Osteoblast (primary cell): ENCODE results near the gene TMEM147. TPM values are rescaled to one million over a fixed set of nuclear protein-coding genes. Genes with fewer than 3 reads are reported as not detected.

Experiments
- DNase-seq: peaks from one replicate; pipeline ENCODE4 v3.0.0; 2011; ENCODE audit warnings: low spot score, mixed read lengths; ENCODE audit not compliant: insufficient read length; ENCODE audit errors: missing footprints
- H2AFZ ChIP-seq: 2 replicates; pipeline ENCODE4 v1.6.0; 2011; ENCODE audit warnings: mild to moderate bottlenecking, low read length
- H3K27ac ChIP-seq: 2 replicates; pipeline ENCODE4 v1.5.1; 2011; ENCODE audit warnings: mild to moderate bottlenecking, low read depth, low read length, moderate library complexity
- H3K27me3 ChIP-seq: 2 replicates; pipeline ENCODE4 v1.6.0; 2012; ENCODE audit warnings: mild to moderate bottlenecking, control low read depth, inconsistent platforms, low read length, moderate library complexity; ENCODE audit not compliant: insufficient read depth
- H3K36me3 ChIP-seq: 2 replicates; pipeline ENCODE4 v1.5.1; 2011; ENCODE audit warnings: mild to moderate bottlenecking, low read length, control low read depth, moderate library complexity; ENCODE audit not compliant: insufficient read depth
- H3K4me1 ChIP-seq: 2 replicates; pipeline ENCODE4 v1.5.1; 2011; ENCODE audit warnings: mild to moderate bottlenecking, low read length, control low read depth, moderate library complexity; ENCODE audit not compliant: insufficient read depth
- H3K4me2 ChIP-seq: 2 replicates; pipeline ENCODE4 v1.6.0; 2011; ENCODE audit warnings: mild to moderate bottlenecking, low read length; ENCODE audit not compliant: insufficient read depth
- H3K4me3 ChIP-seq: fragments of 200-600 bp; sonication (generic); 3 replicates; pipeline ENCODE4 v1.5.1; 2012; ENCODE audit warnings: mild to moderate bottlenecking, low read length, inconsistent platforms; ENCODE audit not compliant: insufficient read depth
- H3K79me2 ChIP-seq: 2 replicates; pipeline ENCODE4 v1.6.0; 2012; ENCODE audit warnings: mild to moderate bottlenecking, low read length, control low read depth, inconsistent platforms; ENCODE audit not compliant: insufficient read depth
- H3K9me3 ChIP-seq: 2 replicates; pipeline ENCODE4 v1.5.1; 2011; ENCODE audit warnings: low read depth, low read length, control low read depth
- H4K20me1 ChIP-seq: 2 replicates; pipeline ENCODE4 v1.6.0; 2012; ENCODE audit warnings: mild to moderate bottlenecking, low read length, control low read depth; ENCODE audit not compliant: insufficient read depth
- total RNA-seq: library from RNA; depleted of rRNA; stranded (reverse); fragments of >200 nt; gene quantifications from 2 replicates; pipeline ENCODE4 v1.2.3, GENCODE V29; 2012
- TF ChIP-seq, protein P1 (sequence below): IDR thresholded peaks from 2 replicates; pipeline ENCODE4 v1.5.1; 2011; ENCODE audit warnings: mild to moderate bottlenecking, low read depth, low read length, moderate library complexity; ENCODE audit errors: extremely low read depth

TMEM147 gene
- total RNA-seq, 1 donor, result 98.8 TPM

GRCh38 chr19:35556025-35556590 lies 10.7 kb downstream of the TMEM147 start:
- H3K4me3 ChIP-seq, result no peak overlapping the region
- H3K4me2 ChIP-seq, result no peak overlapping the region
- H3K36me3 ChIP-seq, result no peaks in the 10 kb centered on the region
- no peak overlapping the region for H3K27ac ChIP-seq
- H3K79me2 ChIP-seq, result no peaks in the 10 kb centered on the region
- DNase-seq, result peak; percentile 38
- no peak overlapping the region for H2AFZ ChIP-seq
- TF ChIP-seq, protein P1, sequence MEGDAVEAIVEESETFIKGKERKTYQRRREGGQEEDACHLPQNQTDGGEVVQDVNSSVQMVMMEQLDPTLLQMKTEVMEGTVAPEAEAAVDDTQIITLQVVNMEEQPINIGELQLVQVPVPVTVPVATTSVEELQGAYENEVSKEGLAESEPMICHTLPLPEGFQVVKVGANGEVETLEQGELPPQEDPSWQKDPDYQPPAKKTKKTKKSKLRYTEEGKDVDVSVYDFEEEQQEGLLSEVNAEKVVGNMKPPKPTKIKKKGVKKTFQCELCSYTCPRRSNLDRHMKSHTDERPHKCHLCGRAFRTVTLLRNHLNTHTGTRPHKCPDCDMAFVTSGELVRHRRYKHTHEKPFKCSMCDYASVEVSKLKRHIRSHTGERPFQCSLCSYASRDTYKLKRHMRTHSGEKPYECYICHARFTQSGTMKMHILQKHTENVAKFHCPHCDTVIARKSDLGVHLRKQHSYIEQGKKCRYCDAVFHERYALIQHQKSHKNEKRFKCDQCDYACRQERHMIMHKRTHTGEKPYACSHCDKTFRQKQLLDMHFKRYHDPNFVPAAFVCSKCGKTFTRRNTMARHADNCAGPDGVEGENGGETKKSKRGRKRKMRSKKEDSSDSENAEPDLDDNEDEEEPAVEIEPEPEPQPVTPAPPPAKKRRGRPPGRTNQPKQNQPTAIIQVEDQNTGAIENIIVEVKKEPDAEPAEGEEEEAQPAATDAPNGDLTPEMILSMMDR, result no peak
- H3K9me3 ChIP-seq, result no peaks in the 10 kb centered on the region
- H3K27me3 ChIP-seq, result peaks cover 15% of the 10 kb centered on the region
- H3K4me1 ChIP-seq, result no peaks in the 10 kb centered on the region
- H4K20me1 ChIP-seq, result no peaks in the 10 kb centered on the region

DNA sequence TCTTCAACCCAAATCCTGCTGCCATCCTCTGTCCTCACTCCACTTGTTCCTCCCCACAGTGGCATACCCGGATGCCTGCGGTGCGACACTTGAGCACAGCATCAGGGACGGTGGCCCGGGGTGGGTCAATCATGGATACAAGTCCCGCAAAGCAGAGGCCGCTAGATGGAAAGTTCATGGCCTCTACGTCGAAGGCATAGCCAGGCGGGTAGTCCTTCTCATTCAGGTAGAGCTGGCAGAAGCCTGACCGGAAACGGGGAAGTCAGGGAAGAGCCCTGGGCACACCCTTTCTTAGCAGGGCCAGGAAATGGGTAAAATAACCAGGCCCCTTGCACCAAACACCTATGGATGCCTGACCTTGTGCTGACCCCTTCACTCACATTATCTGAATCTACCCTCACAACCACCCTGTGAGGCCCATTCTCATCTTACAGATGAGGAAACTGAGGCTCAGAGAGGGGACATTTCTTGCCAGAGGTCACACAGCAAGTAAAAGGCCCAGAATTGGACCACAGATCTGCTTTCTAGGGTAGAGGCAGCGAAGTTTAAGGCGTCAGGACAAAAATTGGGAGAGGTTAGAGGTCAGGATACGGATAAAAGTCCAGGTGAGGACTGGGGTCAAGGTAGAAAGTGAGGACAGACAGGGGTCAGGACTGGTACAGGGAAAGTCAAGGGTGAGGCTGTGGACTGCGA lies 11.6 kb downstream of the TMEM147 start:
- DNase-seq, result peak; percentile 51
- H3K4me3 ChIP-seq, result no peak overlapping the region
- no peaks in the 10 kb centered on the region for H3K9me3 ChIP-seq
- H4K20me1 ChIP-seq, result no peaks in the 10 kb centered on the region
- no peaks in the 10 kb centered on the region for H3K79me2 ChIP-seq
- no peak overlapping the region for H2AFZ ChIP-seq
- H3K27ac ChIP-seq, result no peak overlapping the region
- H3K4me1 ChIP-seq, result no peaks in the 10 kb centered on the region
- TF ChIP-seq, protein P1, result no peak
- no peaks in the 10 kb centered on the region for H3K36me3 ChIP-seq
- H3K4me2 ChIP-seq, result no peak overlapping the region
- H3K27me3 ChIP-seq, result peaks cover 15% of the 10 kb centered on the region

DNA sequence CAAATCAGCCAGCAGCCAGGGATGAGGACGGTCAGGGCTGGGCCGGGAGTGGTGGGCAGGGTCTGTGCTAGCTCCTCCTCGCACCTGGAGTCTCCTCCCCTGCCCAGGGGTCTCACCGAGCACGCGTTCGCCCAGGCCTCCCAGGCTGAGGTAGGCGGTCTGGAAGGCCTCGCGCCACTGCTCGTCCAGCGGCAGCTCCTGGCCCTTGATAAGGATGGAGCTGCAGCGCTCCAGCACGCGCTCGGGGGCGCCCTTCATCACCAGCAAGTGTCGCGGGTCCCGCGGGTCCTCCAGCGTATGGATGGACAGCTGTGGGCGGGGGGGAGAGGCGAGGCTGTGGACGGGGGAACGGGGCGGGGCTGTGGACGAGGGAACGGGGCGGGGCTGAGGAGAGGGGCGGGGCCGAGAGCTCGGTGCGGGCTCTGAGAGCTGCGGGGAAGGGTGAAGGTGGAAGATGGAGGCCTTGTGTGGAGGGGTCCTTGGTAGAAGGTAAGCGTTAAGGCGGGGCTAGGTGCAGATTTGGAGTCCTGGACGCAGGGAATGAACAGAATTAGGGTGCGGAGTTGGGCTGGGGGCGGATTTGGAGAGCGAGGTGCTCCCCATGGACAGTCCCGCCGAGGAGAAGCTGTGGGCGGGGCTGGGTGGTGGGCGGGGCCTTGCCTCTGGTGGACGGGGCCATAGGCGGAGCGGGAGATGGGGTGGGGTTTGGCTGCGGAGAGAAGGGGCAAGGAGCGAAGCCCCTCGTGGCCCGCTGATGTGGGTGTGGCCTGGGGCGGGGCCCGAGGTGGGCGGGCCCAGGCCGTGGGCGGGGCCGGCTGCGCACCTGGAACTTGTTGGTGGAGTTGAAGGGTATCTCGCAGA lies 12.3 kb downstream of the TMEM147 start:
- Histone ChIP-seq H4K20me1 (no peaks in the 10 kb centered on the region), H2AFZ (peak overlapping the region; percentile 56), H3K36me3 (no peaks in the 10 kb centered on the region), H3K4me3 (peak overlapping the region; percentile 56), H3K4me2 (peak overlapping the region; percentile 75), H3K27me3 (peaks cover 15% of the 10 kb centered on the region), H3K9me3 (no peaks in the 10 kb centered on the region), H3K79me2 (no peaks in the 10 kb centered on the region), H3K27ac (no peak overlapping the region), H3K4me1 (no peaks in the 10 kb centered on the region)
- peak; percentile 89 for DNase-seq
- TF ChIP-seq, protein P1, result no peak
